ENCODE results near the gene ABLIM3.

DNA sequence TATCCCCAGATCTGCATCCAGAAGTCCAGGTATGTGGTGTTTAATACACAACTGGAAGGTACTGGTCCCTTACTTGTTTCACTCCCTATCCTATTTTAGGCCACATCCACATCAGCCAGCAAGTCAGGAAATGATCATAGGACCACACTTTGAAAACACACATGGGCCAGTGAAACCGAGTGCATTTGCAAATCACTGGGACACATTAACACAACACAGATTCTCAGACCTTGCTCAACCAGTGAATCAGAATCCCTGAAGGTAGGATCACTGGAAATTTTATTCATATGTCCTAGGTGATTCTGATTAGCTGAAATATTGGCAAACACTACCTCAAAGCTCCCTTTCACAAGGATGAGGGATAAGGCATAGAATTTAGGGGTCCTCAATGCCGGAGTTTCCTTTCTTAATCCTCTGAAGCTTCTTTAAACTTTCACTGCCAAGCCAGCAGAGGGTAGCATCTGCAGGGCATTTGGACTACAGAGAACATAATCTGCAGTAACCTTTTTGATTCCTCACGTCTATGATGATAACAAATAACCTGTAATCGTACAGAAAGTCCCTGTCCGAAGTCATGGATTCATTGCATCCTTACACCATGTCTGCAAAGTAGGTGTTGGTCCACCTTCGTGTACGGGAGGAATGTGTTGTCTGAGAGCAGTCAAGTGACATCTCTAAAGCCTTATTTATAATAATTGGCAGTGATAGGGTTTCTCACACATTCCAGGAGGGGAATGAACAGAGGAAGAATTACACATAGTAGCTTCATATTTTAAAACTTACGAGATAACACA lies 11.0 kb upstream of the ABLIM3 start:
- TF ChIP-seq, protein P1, sequence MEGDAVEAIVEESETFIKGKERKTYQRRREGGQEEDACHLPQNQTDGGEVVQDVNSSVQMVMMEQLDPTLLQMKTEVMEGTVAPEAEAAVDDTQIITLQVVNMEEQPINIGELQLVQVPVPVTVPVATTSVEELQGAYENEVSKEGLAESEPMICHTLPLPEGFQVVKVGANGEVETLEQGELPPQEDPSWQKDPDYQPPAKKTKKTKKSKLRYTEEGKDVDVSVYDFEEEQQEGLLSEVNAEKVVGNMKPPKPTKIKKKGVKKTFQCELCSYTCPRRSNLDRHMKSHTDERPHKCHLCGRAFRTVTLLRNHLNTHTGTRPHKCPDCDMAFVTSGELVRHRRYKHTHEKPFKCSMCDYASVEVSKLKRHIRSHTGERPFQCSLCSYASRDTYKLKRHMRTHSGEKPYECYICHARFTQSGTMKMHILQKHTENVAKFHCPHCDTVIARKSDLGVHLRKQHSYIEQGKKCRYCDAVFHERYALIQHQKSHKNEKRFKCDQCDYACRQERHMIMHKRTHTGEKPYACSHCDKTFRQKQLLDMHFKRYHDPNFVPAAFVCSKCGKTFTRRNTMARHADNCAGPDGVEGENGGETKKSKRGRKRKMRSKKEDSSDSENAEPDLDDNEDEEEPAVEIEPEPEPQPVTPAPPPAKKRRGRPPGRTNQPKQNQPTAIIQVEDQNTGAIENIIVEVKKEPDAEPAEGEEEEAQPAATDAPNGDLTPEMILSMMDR (IDR thresholded peaks at IDR 0.05; ENCODE audit: poor library complexity, severe bottlenecking) = no peak
- TF ChIP-seq EP300 (conservative IDR thresholded peaks at IDR 0.05; ENCODE audit: poor library complexity, severe bottlenecking) (no peak), EZH2 (IDR thresholded peaks at IDR 0.05; ENCODE audit: borderline replicate concordance, insufficient read depth, low read length, poor library complexity, severe bottlenecking) (no peak), SMC3 (conservative IDR thresholded peaks at IDR 0.05; ENCODE audit: poor library complexity) (no peak), MXI1 (conservative IDR thresholded peaks at IDR 0.05; ENCODE audit: poor library complexity, severe bottlenecking) (no peak)
